SK-N-SH (cell line): Measurements from ENCODE around the gene A1CF. TPM values are rescaled to one million over a fixed set of nuclear protein-coding genes. Genes with fewer than 3 reads are reported as not detected.
"Not testable (repeated sequence)": the region's sequence is repeated elsewhere in the genome, so short reads cannot be mapped to it uniquely, and the experiment has no call there.

Experiments used
- CTCF ChIA-PET: fragments of 300-600, 350-600 bp; formaldehyde crosslinking; extraction: SDS; loops from one replicate; lab custom pipeline; 2021; lab: Yijun Ruan, JAX
- POLR2A ChIA-PET: fragments of 350-600 bp; sonication (Branson Sonifier 250); formaldehyde crosslinking; extraction: SDS; loops from one replicate; lab custom pipeline; 2020; ENCODE audit warnings: antibody characterized with exemption, inconsistent platforms; lab: Yijun Ruan, JAX
- DNase-seq: peaks from one replicate; pipeline ENCODE4 v3.0.0; 2012
- H2AFZ ChIP-seq: fragments of 200-600 bp; sonication (generic); 2 replicates; pipeline ENCODE4 v1.8.1; 2016; ENCODE audit warnings: antibody characterized with exemption, mild to moderate bottlenecking, low read depth
- H3F3A ChIP-seq: fragments of 200-600 bp; sonication (generic); replicated peaks from 2 replicates; pipeline ENCODE3; 2016; ENCODE audit warnings: antibody characterized with exemption, mild to moderate bottlenecking; ENCODE audit not compliant: insufficient read depth
- H3K27ac ChIP-seq, 2 experiments: fragments of 200-500 bp in 1 of 2; fragments of 200-600 bp in 1 of 2; sonication (Bioruptor generic) in 1 of 2; sonication (generic), shearing (Covaris generic) in 1 of 2; 2 replicates each; pipeline versions ENCODE4 v1.5.1 to v1.6.1; 2014 to 2016; ENCODE audit warnings: low read depth in 2 of 2, inconsistent platforms in 1 of 2, low read length in 1 of 2, mild to moderate bottlenecking in 1 of 2, mixed read lengths in 1 of 2
- H3K27me3 ChIP-seq: fragments of 200-600 bp; sonication (generic), shearing (Covaris generic); 2 replicates; pipeline ENCODE4 v1.6.1; 2016; ENCODE audit warnings: mixed run types; ENCODE audit not compliant: insufficient read depth
- H3K36me3 ChIP-seq, 2 experiments: fragments of 200-500 bp in 1 of 2; fragments of 200-600 bp in 1 of 2; sonication (Bioruptor generic) in 1 of 2; sonication (generic) in 1 of 2; replicated peaks in 1 of 2; 2 replicates each; pipeline versions ENCODE3 to v1.5.1; 2014 to 2016; ENCODE audit warnings: low read length in 1 of 2, mild to moderate bottlenecking in 1 of 2; ENCODE audit not compliant: insufficient read depth in 2 of 2, control insufficient read depth in 1 of 2
- H3K4me1 ChIP-seq, 2 experiments: fragments of 200-500 bp in 1 of 2; fragments of 200-600 bp in 1 of 2; sonication (Bioruptor generic) in 1 of 2; sonication (generic), shearing (Covaris generic) in 1 of 2; 2 replicates each; pipeline versions ENCODE4 v1.5.1 to v1.6.1; 2014 to 2016; ENCODE audit warnings: low read depth in 1 of 2, low read length in 1 of 2, mixed run types in 1 of 2; ENCODE audit not compliant: insufficient read depth in 2 of 2, control insufficient read depth in 1 of 2
- H3K4me2 ChIP-seq: fragments of 200-600 bp; sonication (generic), shearing (Covaris generic); 2 replicates; pipeline ENCODE4 v1.6.1; 2017; ENCODE audit warnings: mixed run types
- H3K4me3 ChIP-seq, 2 experiments: fragments of 200-500 bp in 1 of 2; fragments of 200-600 bp in 1 of 2; sonication (Bioruptor generic) in 1 of 2; sonication (generic), shearing (Covaris generic) in 1 of 2; 2 replicates each; pipeline versions ENCODE4 v1.5.1 to v1.8.1; 2014 to 2016; ENCODE audit warnings: low read depth in 2 of 2, inconsistent platforms in 1 of 2, low read length in 1 of 2, mild to moderate bottlenecking in 1 of 2, mixed read lengths in 1 of 2, moderate library complexity in 1 of 2
- H3K79me2 ChIP-seq: fragments of 200-600 bp; sonication (generic); 2 replicates; pipeline ENCODE4 v1.8.1; 2017; ENCODE audit warnings: mild to moderate bottlenecking; ENCODE audit not compliant: insufficient read depth
- H3K9ac ChIP-seq: fragments of 200-600 bp; sonication (generic); 2 replicates; pipeline ENCODE4 v1.6.1; 2017; ENCODE audit warnings: mixed run types
- H3K9me2 ChIP-seq: fragments of 200-600 bp; sonication (generic); 2 replicates; pipeline ENCODE4 v1.6.1; 2017; ENCODE audit warnings: mixed run types
- H3K9me3 ChIP-seq: fragments of 200-600 bp; sonication (generic); 2 replicates; pipeline ENCODE4 v1.6.1; 2017; ENCODE audit warnings: mixed run types, mild to moderate bottlenecking, moderate library complexity
- H4K20me1 ChIP-seq: fragments of 200-600 bp; sonication (generic); 2 replicates; pipeline ENCODE4 v1.6.1; 2017; ENCODE audit warnings: mild to moderate bottlenecking, mixed run types; ENCODE audit not compliant: insufficient read depth
- CTCF ChIP-seq: fragments of 200-600 bp; sonication (generic); IDR thresholded peaks from 2 replicates; pipeline ENCODE4 v1.6.1; 2017; ENCODE audit warnings: antibody characterized with exemption, mild to moderate bottlenecking, moderate library complexity
- RAD21 ChIP-seq: IDR thresholded peaks from 2 replicates; pipeline ENCODE4 v1.6.1; 2012; ENCODE audit warnings: mild to moderate bottlenecking, low read length
- WGBS: methylation state at CpG from one replicate; pipeline ENCODE4 v1.1.6; 2017; ENCODE audit warnings: low lambda C conversion rate; 5-methylcytosine and 5-hydroxymethylcytosine counted together
- polyA plus RNA-seq, 3 experiments: library from polyadenylated mRNA; depleted of rRNA; stranded (reverse); fragments of >200 nt; gene quantifications; 2 replicates each; pipeline ENCODE4 v1.2.3, GENCODE V29; 2012

Gene A1CF
- polyA plus RNA-seq, 1 of the 3 experiments (the other 2 are of a cell fraction) = not detected

GRCh38 chr10:50774868-50775267 lies 110.6 kb downstream of the A1CF start:
- H3K9me3 ChIP-seq, H3K9me2 ChIP-seq, H3K36me3 ChIP-seq, H3K4me2 ChIP-seq, DNase-seq, H3K79me2 ChIP-seq, H2AFZ ChIP-seq, H4K20me1 ChIP-seq, POLR2A ChIA-PET, H3K4me3 ChIP-seq, H3F3A ChIP-seq, CTCF ChIA-PET, H3K9ac ChIP-seq, H3K27me3 ChIP-seq, H3K27ac ChIP-seq, H3K4me1 ChIP-seq: not testable (repeated sequence)
- TF ChIP-seq CTCF (peak; percentile 31), RAD21 (peak; percentile 20; the same call in 1 of the 2 replicates)
- WGBS = 47% methylated on average over 2 of the region's 2 CpGs

GRCh38 chr10:50772042-50772441 lies 113.4 kb downstream of the A1CF start:
- 57% methylated on average over 2 of the region's 3 CpGs for WGBS
- POLR2A ChIA-PET, H3K4me2 ChIP-seq: not testable (repeated sequence)

GRCh38 chr10:50766774-50767513 lies 118.5 kb downstream of the A1CF start:
- DNase-seq, H3K4me3 ChIP-seq, H3K27ac ChIP-seq, CTCF ChIA-PET, H3K27me3 ChIP-seq, H3K9me2 ChIP-seq, H3K36me3 ChIP-seq, POLR2A ChIA-PET, H3F3A ChIP-seq, H3K9ac ChIP-seq, H4K20me1 ChIP-seq, H3K9me3 ChIP-seq, H3K4me2 ChIP-seq, H3K79me2 ChIP-seq, H3K4me1 ChIP-seq, H2AFZ ChIP-seq: not testable (repeated sequence)
- WGBS = 85% methylated on average over 4 of the region's 5 CpGs

More at GRCh38 chr10:50772042-50772441, 113.4 kb downstream of the A1CF start:
- H3K4me3 ChIP-seq, H3F3A ChIP-seq, DNase-seq, H3K27me3 ChIP-seq, H3K4me1 ChIP-seq, H3K27ac ChIP-seq, H3K79me2 ChIP-seq, CTCF ChIA-PET, H3K9ac ChIP-seq, H3K36me3 ChIP-seq, H3K9me3 ChIP-seq, H4K20me1 ChIP-seq, H2AFZ ChIP-seq, H3K9me2 ChIP-seq: not testable (repeated sequence)

Other genes starting within 250 kb of the A1CF start
- 5.5 and 7.0 TPM in 2 replicates for gene ASAH2B, start 145.7 kb downstream of the A1CF start, polyA plus RNA-seq (2012; rRNA removed)
- gene PRKG1, start 188.9 kb upstream of the A1CF start, polyA plus RNA-seq (2012; rRNA removed) = 4.1 and 4.3 TPM in 2 replicates